ENCODE measurements around the gene DCAF4.
"Not testable (repeated sequence)": the region's sequence is repeated elsewhere in the genome, so short reads cannot be mapped to it uniquely, and the experiment has no call there.

DCAF4 gene

DNA sequence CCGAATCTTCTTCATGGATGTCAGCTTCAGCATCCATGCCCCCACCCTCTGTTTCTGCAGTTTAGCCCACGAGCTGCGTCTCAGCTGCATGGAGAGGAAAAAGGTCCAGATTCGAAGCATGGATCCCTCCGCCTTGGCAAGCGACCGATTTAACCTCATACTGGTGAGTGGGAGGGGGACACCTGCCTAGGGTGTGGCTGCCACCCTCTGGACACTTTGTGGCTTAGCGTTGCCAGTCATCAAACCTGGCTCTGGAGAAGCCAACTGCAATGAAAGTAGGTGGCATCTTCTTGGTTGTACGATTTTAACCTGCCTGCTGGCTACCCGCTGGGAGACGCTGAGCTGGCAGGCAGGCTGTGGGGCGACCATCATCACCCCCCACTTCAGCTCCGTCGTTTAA, 16.7 kb downstream of the DCAF4 start:
- H3K27me3 ChIP-seq (ENCODE audit: control insufficient read depth, insufficient read depth, low read length): no peaks in the 10 kb centered on the region
- no peak overlapping the region for H3K4me3 ChIP-seq (ENCODE audit: low read length)
- H3K9me3 ChIP-seq (ENCODE audit: control insufficient read depth, low read depth, low read length): no peaks in the 10 kb centered on the region
- H3K4me1 ChIP-seq (ENCODE audit: control insufficient read depth, low read depth, low read length): no peaks in the 10 kb centered on the region
- no peak overlapping the region for H3K27ac ChIP-seq (ENCODE audit: low read length)
- peaks cover 11% of the 10 kb centered on the region for H3K36me3 ChIP-seq (ENCODE audit: control insufficient read depth, low read depth, low read length)
- no peak overlapping the region for H3K9ac ChIP-seq (ENCODE audit: low read length)

DNA sequence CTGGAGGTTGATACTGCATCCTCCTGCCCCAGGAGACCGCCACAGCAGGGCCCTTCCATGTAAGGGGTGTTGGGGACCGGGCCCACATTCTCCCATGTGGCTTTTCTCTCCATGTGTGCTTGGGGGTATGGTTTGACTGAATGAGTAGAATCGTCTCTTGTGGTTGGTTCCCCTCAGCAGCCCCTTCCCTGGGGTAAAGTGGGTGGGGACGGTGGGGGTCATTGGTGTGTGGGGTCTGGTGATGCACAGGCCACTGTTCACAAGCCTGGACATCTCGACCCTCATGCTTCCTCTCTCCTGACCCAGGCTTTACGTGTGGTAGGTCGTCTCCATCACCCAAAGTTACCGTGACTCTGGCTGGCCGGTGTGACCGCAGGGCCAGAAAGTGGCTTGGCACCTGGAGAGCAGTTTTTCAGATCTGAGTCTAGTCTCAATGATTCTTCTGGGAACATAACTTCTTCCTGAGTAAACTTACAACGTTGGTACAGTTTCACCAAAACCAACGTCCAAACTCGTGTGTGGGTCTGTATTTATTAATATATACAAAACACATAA, 17.7 kb downstream of the DCAF4 start:
- Histone ChIP-seq H3K4me1 (ENCODE audit: control insufficient read depth, low read depth, low read length) (no peaks in the 10 kb centered on the region), H3K9ac (ENCODE audit: low read length) (no peak overlapping the region), H3K4me3 (ENCODE audit: low read length) (no peak overlapping the region), H3K27ac (ENCODE audit: low read length) (no peak overlapping the region), H3K27me3 (ENCODE audit: control insufficient read depth, insufficient read depth, low read length) (no peaks in the 10 kb centered on the region), H3K36me3 (ENCODE audit: control insufficient read depth, low read depth, low read length) (peaks cover 11% of the 10 kb centered on the region), H3K9me3 (ENCODE audit: control insufficient read depth, low read depth, low read length) (no peaks in the 10 kb centered on the region)

DNA sequence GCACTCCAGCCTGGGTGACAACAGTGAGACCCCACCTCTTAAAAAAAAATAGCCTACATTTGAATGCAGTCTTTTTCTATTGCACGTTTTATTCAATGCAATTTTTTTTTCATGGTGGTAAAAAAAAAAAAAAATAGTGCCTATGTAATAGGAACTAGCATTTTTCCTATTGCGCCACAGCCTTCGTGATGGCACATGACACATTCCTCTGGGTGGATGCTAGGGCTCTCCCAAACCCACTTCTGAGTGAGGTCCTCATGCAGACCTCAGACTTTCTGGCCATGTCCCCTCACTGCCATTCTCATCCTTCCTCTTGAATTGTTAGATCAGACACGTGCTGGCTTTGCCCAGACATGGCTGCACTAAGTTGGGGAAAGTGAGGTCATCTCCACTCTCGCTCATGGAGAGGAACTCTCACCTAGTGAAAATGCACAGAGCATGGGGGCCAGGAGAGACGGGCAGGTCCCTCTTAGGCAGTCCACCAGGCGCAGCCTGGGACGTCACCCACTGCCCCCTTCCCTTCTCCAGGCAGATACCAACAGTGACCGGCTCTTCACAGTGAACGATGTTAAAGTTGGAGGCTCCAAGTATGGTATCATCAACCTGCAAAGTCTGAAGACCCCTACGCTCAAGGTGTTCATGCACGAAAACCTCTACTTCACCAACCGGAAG, 19.2 kb downstream of the DCAF4 start:
- H3K4me3 ChIP-seq (ENCODE audit: low read length): no peak overlapping the region
- no peaks in the 10 kb centered on the region for H3K27me3 ChIP-seq (ENCODE audit: control insufficient read depth, insufficient read depth, low read length)
- H3K4me1 ChIP-seq (ENCODE audit: control insufficient read depth, low read depth, low read length): no peaks in the 10 kb centered on the region
- no peak overlapping the region for H3K9ac ChIP-seq (ENCODE audit: low read length)
- peaks cover 11% of the 10 kb centered on the region for H3K36me3 ChIP-seq (ENCODE audit: control insufficient read depth, low read depth, low read length)
- no peak overlapping the region for H3K27ac ChIP-seq (ENCODE audit: low read length)
- no peaks in the 10 kb centered on the region for H3K9me3 ChIP-seq (ENCODE audit: control insufficient read depth, low read depth, low read length)

DNA sequence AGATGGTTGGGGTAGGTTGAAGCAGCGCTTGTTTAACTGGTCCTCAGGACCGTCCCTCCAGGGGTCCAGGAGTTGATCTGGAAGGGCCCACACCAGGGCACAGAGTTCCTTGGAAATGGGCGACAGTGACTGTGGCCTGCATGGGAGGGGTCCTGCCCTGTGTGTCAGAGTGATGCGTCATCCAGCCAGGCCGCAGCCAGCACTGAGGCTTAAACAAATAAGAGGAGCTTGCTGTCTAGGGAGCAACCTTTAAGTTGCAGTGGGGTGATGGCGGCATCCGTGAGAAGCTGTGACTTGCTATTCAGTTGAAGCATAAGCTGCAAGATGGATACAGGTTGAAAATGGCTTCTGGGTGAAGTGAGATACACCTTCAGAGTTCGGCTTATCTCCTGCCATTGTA, 20.2 kb downstream of the DCAF4 start:
- H3K9ac ChIP-seq (ENCODE audit: low read length): no peak overlapping the region
- H3K4me1 ChIP-seq (ENCODE audit: control insufficient read depth, low read depth, low read length): no peaks in the 10 kb centered on the region
- no peaks in the 10 kb centered on the region for H3K27me3 ChIP-seq (ENCODE audit: control insufficient read depth, insufficient read depth, low read length)
- peaks cover 8% of the 10 kb centered on the region for H3K36me3 ChIP-seq (ENCODE audit: control insufficient read depth, low read depth, low read length)
- no peak overlapping the region for H3K4me3 ChIP-seq (ENCODE audit: low read length)
- H3K9me3 ChIP-seq (ENCODE audit: control insufficient read depth, low read depth, low read length): no peaks in the 10 kb centered on the region
- H3K27ac ChIP-seq (ENCODE audit: low read length): no peak overlapping the region

DNA sequence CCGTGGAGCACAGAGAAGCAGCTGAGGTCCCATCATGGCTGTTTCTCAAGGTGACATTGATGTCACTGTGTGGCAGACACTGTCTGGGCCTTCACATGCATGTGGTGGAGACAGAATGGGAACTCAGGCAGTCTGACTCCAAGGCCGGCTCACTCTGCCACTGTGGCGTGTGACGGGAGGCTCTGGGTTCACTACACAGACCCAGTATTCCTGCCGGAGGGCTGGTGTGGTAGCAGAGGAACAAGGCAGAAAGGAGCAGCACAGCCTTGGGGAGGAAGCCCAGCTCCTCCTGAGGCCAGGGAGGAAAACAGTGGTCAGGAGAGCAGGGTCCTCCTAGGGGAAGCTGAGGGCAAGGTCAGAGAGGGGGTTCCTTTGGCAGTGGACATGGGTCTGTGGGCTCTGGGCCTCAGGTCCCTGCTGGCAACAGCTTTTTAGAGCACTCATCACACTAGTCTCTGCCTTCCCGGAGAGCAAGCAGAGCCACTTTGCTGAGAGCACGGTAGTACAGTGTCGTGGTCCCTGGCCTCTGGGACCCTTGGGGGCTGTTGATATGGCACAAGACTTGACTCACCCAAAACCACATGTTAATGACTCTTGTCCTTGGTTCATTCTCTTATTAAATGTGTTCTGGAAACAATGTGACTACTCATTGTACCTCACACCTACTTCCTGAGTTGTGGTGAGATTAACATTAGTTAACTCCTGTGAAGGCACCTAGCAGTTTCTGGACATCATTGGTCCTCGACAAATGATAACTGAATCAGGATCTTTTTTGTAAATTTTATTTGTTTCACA, 21.3 kb downstream of the DCAF4 start:
- Histone ChIP-seq H3K27ac (ENCODE audit: low read length) (no peak overlapping the region), H3K4me1 (ENCODE audit: control insufficient read depth, low read depth, low read length) (no peaks in the 10 kb centered on the region), H3K36me3 (ENCODE audit: control insufficient read depth, low read depth, low read length) (no peaks in the 10 kb centered on the region), H3K9me3 (ENCODE audit: control insufficient read depth, low read depth, low read length) (no peaks in the 10 kb centered on the region), H3K27me3 (ENCODE audit: control insufficient read depth, insufficient read depth, low read length) (no peaks in the 10 kb centered on the region), H3K4me3 (ENCODE audit: low read length) (no peak overlapping the region), H3K9ac (ENCODE audit: low read length) (no peak overlapping the region)

DNA sequence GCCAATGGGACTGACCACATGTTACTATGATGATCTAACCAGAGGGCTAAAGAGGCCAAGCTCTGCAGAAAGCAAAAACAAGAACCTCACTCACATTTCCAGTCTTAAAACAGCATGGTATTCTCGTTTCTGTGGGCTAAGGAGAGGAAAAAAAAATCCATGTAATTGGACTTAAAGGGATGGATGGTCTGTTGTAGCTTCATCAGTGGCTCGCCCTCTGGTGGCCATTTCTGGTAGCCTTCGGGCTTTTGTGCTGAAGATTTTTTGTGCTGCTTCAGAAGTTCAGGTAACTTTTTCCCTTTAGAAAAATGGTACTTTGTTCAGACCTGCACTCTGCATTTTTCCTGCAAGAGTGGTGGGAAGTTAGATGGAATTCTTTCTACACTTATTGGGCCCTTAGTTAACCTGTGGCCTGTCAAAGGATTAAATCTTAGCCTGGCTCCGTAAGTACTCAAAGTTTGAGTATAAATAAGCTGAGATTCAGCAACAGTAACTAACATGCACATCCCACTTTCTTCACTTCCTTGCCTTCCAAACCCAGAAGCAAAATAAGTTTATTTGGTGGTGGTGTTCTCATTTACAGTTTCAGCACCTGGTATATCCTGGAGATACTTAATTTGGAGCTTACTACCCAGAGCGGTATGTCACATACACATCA, 22.3 kb downstream of the DCAF4 start:
- Histone ChIP-seq H3K9ac (ENCODE audit: low read length) (no peak overlapping the region), H3K27me3 (ENCODE audit: control insufficient read depth, insufficient read depth, low read length) (no peaks in the 10 kb centered on the region), H3K4me1 (ENCODE audit: control insufficient read depth, low read depth, low read length) (no peaks in the 10 kb centered on the region), H3K4me3 (ENCODE audit: low read length) (no peak overlapping the region), H3K9me3 (ENCODE audit: control insufficient read depth, low read depth, low read length) (no peaks in the 10 kb centered on the region), H3K27ac (ENCODE audit: low read length) (no peak overlapping the region), H3K36me3 (ENCODE audit: control insufficient read depth, low read depth, low read length) (no peaks in the 10 kb centered on the region)

DNA sequence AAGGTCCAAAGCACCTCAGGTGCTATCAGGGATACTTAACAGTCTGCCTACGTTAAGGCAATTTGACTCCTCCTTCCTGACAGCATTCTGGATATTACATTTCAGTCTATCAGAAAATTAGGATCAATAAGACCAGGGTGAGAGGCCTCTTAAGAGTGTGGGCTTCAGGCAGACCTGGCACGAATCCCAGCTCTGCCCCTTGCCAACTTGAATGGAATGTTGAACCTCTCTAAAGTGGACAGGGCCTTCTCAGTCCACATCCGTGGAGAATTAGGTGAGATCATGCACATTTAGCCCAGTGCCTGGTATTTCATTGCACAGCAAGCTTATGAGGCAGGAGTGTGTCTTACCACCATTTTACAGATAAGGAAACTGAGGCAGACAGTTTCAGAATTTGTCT, 25.9 kb downstream of the DCAF4 start:
- Histone ChIP-seq H3K4me3 (ENCODE audit: low read length) (no peak overlapping the region), H3K9ac (ENCODE audit: low read length) (no peak overlapping the region), H3K9me3 (ENCODE audit: control insufficient read depth, low read depth, low read length) (no peaks in the 10 kb centered on the region), H3K27me3 (ENCODE audit: control insufficient read depth, insufficient read depth, low read length) (no peaks in the 10 kb centered on the region), H3K27ac (ENCODE audit: low read length) (no peak overlapping the region), H3K4me1 (ENCODE audit: control insufficient read depth, low read depth, low read length) (no peaks in the 10 kb centered on the region), H3K36me3 (ENCODE audit: control insufficient read depth, low read depth, low read length) (peaks cover 5% of the 10 kb centered on the region)

DNA sequence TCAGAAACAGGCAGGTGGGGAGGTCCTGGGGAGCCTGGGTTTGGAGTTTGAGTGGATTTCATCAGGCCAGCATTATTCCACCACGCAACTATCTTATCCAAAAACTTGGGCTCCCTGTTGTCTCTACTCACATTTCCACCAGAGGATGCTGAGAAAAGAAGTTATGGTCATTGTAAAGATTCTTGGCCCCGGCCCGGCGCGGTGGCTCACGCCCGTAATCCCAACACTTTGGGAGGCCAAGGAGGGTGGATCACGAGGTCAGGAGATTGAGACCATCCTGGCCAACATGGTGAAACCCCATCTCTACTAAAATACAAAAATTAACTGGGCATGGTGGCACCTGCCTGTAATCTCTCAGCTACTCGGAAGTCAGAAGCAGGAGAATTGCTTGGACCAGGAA, 30.5 kb downstream of the DCAF4 start:
- not testable (repeated sequence) for H3K9me3 ChIP-seq (ENCODE audit: control insufficient read depth, low read depth, low read length); H3K4me1 ChIP-seq (ENCODE audit: control insufficient read depth, low read depth, low read length); H3K9ac ChIP-seq (ENCODE audit: low read length); H3K27ac ChIP-seq (ENCODE audit: low read length); H3K27me3 ChIP-seq (ENCODE audit: control insufficient read depth, insufficient read depth, low read length); H3K4me3 ChIP-seq (ENCODE audit: low read length)
- peaks cover 11% of the 10 kb centered on the region for H3K36me3 ChIP-seq (ENCODE audit: control insufficient read depth, low read depth, low read length)

DNA sequence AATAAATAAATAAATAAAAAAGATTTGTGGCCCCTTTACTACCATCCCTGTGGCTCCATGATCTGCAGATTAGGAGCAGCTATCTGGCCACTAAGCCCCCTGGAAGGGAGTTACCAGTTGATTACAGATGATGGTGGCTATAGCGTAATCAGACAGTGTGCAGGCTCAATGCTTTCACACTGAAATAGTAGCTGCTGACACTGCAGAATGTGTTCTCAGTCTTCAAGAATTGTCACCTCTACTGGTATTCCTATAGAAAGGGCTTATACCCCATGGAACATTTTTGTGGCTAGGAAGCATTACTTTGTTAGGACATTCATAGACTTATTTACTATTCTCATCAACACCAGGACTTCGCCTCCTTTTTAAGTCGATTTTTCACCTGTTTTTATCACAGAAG, 30.9 kb downstream of the DCAF4 start:
- peaks cover 11% of the 10 kb centered on the region for H3K36me3 ChIP-seq (ENCODE audit: control insufficient read depth, low read depth, low read length)

DNA sequence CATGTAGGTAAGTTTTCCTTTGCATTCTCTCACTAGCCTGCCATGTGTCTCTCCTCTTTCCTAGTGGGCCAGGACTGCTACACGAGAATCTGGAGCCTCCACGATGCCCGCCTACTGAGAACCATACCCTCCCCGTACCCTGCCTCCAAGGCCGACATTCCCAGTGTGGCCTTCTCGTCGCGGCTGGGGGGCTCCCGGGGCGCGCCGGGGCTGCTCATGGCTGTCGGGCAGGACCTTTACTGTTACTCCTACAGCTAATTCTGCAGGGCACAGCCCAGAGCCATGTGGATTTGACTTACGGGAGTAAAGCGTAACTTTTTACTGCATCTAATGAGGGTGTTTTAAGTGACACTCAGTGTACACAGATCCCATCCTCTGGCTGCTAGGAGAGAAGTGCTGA, 32.3 kb downstream of the DCAF4 start:
- H3K27me3 ChIP-seq (ENCODE audit: control insufficient read depth, insufficient read depth, low read length): no peaks in the 10 kb centered on the region
- H3K36me3 ChIP-seq (ENCODE audit: control insufficient read depth, low read depth, low read length): peaks cover 11% of the 10 kb centered on the region
- H3K9ac ChIP-seq (ENCODE audit: low read length): no peak overlapping the region
- no peaks in the 10 kb centered on the region for H3K4me1 ChIP-seq (ENCODE audit: control insufficient read depth, low read depth, low read length)
- H3K4me3 ChIP-seq (ENCODE audit: low read length): no peak overlapping the region
- no peak overlapping the region for H3K27ac ChIP-seq (ENCODE audit: low read length)
- no peaks in the 10 kb centered on the region for H3K9me3 ChIP-seq (ENCODE audit: control insufficient read depth, low read depth, low read length)

More for the DNA sequence above, 30.9 kb downstream of the DCAF4 start:
- Histone ChIP-seq H3K4me1 (ENCODE audit: control insufficient read depth, low read depth, low read length) (no peaks in the 10 kb centered on the region), H3K27ac (ENCODE audit: low read length) (no peak overlapping the region), H3K9ac (ENCODE audit: low read length) (no peak overlapping the region), H3K27me3 (ENCODE audit: control insufficient read depth, insufficient read depth, low read length) (no peaks in the 10 kb centered on the region), H3K4me3 (ENCODE audit: low read length) (no peak overlapping the region), H3K9me3 (ENCODE audit: control insufficient read depth, low read depth, low read length) (no peaks in the 10 kb centered on the region)

DNA sequence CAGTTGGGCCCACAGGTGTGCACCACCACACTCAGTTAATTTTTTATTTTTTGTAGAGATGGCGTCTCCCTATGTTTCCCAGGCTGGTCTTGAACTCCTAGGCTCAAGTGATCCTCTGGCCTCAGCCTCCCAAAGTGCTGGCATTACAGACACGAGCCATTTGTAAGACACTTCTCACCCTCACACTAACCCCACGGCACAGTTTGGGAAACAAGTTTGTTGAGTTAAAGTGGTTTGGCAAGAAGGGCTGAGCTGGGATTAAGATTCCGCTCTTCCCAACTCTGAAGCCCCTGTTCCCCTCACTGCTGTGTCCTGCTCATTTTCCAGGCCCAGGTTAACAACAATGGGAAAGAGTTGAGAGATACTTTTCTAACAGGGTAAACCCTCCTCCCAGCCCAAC, 34.8 kb downstream of the DCAF4 start:
- peaks cover 11% of the 10 kb centered on the region for H3K36me3 ChIP-seq (ENCODE audit: control insufficient read depth, low read depth, low read length)
- H3K9ac ChIP-seq (ENCODE audit: low read length); H3K9me3 ChIP-seq (ENCODE audit: control insufficient read depth, low read depth, low read length); H3K4me1 ChIP-seq (ENCODE audit: control insufficient read depth, low read depth, low read length); H3K27ac ChIP-seq (ENCODE audit: low read length); H3K27me3 ChIP-seq (ENCODE audit: control insufficient read depth, insufficient read depth, low read length); H3K4me3 ChIP-seq (ENCODE audit: low read length): not testable (repeated sequence)
